ENCODE results near the gene OR5B21. TPM values are rescaled to one million over a fixed set of nuclear protein-coding genes. Genes with fewer than 3 reads are reported as not detected.

Gene OR5B21
- total and polyA plus RNA-seq, 10 of the 15 experiments (the other 5 are each of a cell fraction or from before 2014, with no cell fraction given), result 0.22 to 0.41 (median 0.22) TPM; not detected in 7

- H3K4me1 ChIP-seq (ENCODE audit: control insufficient read depth, insufficient read depth, low read length), result peaks cover 30% of the 10 kb centered on the region
- H3K4me3 ChIP-seq, result peak overlapping the region; percentile 49; the same call in 1 of the 2 replicates
- H3K36me3 ChIP-seq (ENCODE audit: control insufficient read depth in 2 of 2, insufficient read depth in 2 of 2, low read length in 1 of 2), result peaks cover 0 to 2% of the 10 kb centered on the region in 2 experiments; a peak in 3 of 4 replicates
- H3K9me3 ChIP-seq (replicated peaks; ENCODE audit: control insufficient read depth, insufficient read depth, low read length), result no peaks in the 10 kb centered on the region
- in situ Hi-C loops (cut with MboI), result loop anchor here (10.0 to 25.0 kb wide), 3 partner anchors 712 to 1187 kb away; partner anchors contain the start of genes P2RX3, SSRP1 and ZDHHC5
- ChIA-PET POLR2A (interaction anchor here (1.0 kb wide), 1 partner anchor 53 kb away, joined by 3 read pairs; no protein-coding TSS in a partner anchor), CTCF (interaction anchor here (0.6 to 4.9 kb wide), 42 partner anchors 8 to 1790 kb away, joined by 3 to 88 read pairs (median 4); partner anchors contain the start of genes BTBD18, LPXN and OR5B21), SMC1A (ENCODE audit: uncharacterized antibody, unreplicated experiment) (interaction anchor here (0.7 to 9.4 kb wide), 16 partner anchors 10 to 724 kb away, joined by 3 to 98 read pairs (median 4); partner anchors contain the start of genes OR5B12 and OR5B21), RAD21 (ENCODE audit: unreplicated experiment) (interaction anchor here (0.6 to 4.0 kb wide), 14 partner anchors 12 to 822 kb away, joined by 3 to 23 read pairs (median 5); partner anchors contain the start of genes LPXN and OR5B21)
- peak overlapping the region; percentile 75 for H3K27ac ChIP-seq (ENCODE audit: control insufficient read depth, insufficient read depth)
- peak overlapping the region; percentile 86 for H3K4me2 ChIP-seq (ENCODE audit: control insufficient read depth, insufficient read depth)
- WGBS (ENCODE audit: insufficient coverage, insufficient replicate concordance, low lambda C conversion rate, missing lambda C conversion rate), result 20% methylated on average over 7 of the region's 7 CpGs
- peak; percentile 68 for ATAC-seq
- DNase-seq (ENCODE audit: low read depth, low spot score), result peak; percentile 39
- H3K9ac ChIP-seq (ENCODE audit: control insufficient read depth, insufficient read depth, low read length), result peak overlapping the region; percentile 32; the same call in 1 of the 2 replicates
- no peaks in the 10 kb centered on the region for H3K27me3 ChIP-seq (replicated peaks in 1 of 2; ENCODE audit: control insufficient read depth in 2 of 2, insufficient read depth in 2 of 2, low read length in 1 of 2)
- no peaks in the 10 kb centered on the region for H3K79me2 ChIP-seq (ENCODE audit: control insufficient read depth, insufficient read depth, low read length)
- no TSS peak for BruUV-seq (replicated peaks)
- intact Hi-C loops (cut with micrococcal nuclease; ENCODE audit: unreplicated experiment), result loop anchor here (1.0 to 5.0 kb wide), 3 partner anchors 18 to 237 kb away; no protein-coding TSS in a partner anchor
- no peak for FAIRE-seq
- H2AFZ ChIP-seq (ENCODE audit: control insufficient read depth, low read depth, low read length), result no peak overlapping the region
- no peaks in the 10 kb centered on the region for H4K20me1 ChIP-seq (ENCODE audit: control insufficient read depth, insufficient read depth)
- TF ChIP-seq MLLT1 (IDR thresholded peaks at IDR 0.05) (peak; percentile 60), SRF (IDR thresholded peaks at IDR 0.05; ENCODE audit: low read depth in 2 of 2, low read length in 2 of 2) (no peak), POLR2A (IDR thresholded peaks at IDR 0.05; ENCODE audit: low read depth, low read length) (peak; percentile 21; the same call in 1 of the 2 replicates), ETV6 (conservative IDR thresholded peaks at IDR 0.05 in 1 of 2, IDR thresholded peaks at IDR 0.05 in 1 of 2; ENCODE audit: borderline replicate concordance in 1 of 2, low read depth in 1 of 2) (no peak), JUND (IDR thresholded peaks at IDR 0.05; ENCODE audit: low read depth, low read length) (no peak), YY1 (IDR thresholded peaks at IDR 0.05; ENCODE audit: low read depth, low read length) (peak; percentile 57; the same call in 1 of the 2 replicates), POLR2AphosphoS2 (IDR thresholded peaks at IDR 0.05; ENCODE audit: low read depth, low read length) (peak; percentile 16; the same call in 1 of the 2 replicates), ZNF384 (IDR thresholded peaks at IDR 0.05; ENCODE audit: borderline replicate concordance, low read depth, low read length) (no peak), RELA (IDR thresholded peaks at IDR 0.05; ENCODE audit: borderline replicate concordance, partially characterized antibody) (no peak), EED (IDR thresholded peaks at IDR 0.05; ENCODE audit: low read depth) (peak; percentile 66; the same call in 1 of the 2 replicates), CBX5 (IDR thresholded peaks at IDR 0.05; ENCODE audit: low read depth) (no peak), BRCA1 (IDR thresholded peaks at IDR 0.05; ENCODE audit: low read depth, low read length) (no peak), POLR2AphosphoS5 (IDR thresholded peaks at IDR 0.05; ENCODE audit: low read length) (no peak), CTCF (IDR thresholded peaks at IDR 0.05 in 2 of 3, conservative IDR thresholded peaks at IDR 0.05 in 1 of 3; ENCODE audit: control insufficient read depth in 2 of 3, extremely low read depth in 1 of 3, insufficient read depth in 1 of 3, low read depth in 3 of 3, low read length in 3 of 3) (peak; percentile 70 to 77 (median 72)), BACH1 (IDR thresholded peaks at IDR 0.05; ENCODE audit: borderline replicate concordance) (no peak), MYC (IDR thresholded peaks at IDR 0.05; ENCODE audit: insufficient read depth, insufficient read length, insufficient replicate concordance, low read length, severe bottlenecking) (no peak)
Observed at GRCh38 chr11:58524232-58525036, 16.5 kb upstream of the OR5B21 start.
